Mesendoderm (in vitro differentiated cells): ENCODE data around the gene ZNF267. TPM values are rescaled to one million over a fixed set of nuclear protein-coding genes. Genes with fewer than 3 reads are reported as not detected.
"Not testable (repeated sequence)": the region's sequence is repeated elsewhere in the genome, so short reads cannot be mapped to it uniquely, and the experiment has no call there.

Source experiments
- DNase-seq: peaks from one replicate; pipeline ENCODE4 v3.0.0; 2013
- H2AK5ac ChIP-seq: 2 replicates; pipeline ENCODE4 v1.6.1; 2013; ENCODE audit warnings: low read length, inconsistent platforms
- H2BK120ac ChIP-seq: 2 replicates; pipeline ENCODE4 v1.6.1; 2013; ENCODE audit warnings: low read depth, mild to moderate bottlenecking, low read length, moderate library complexity, mixed read lengths
- H2BK15ac ChIP-seq: replicated peaks from 2 replicates; pipeline ENCODE4 v1.6.1; 2013; ENCODE audit warnings: low read depth, mild to moderate bottlenecking, moderate library complexity
- H2BK5ac ChIP-seq: 2 replicates; pipeline ENCODE4 v1.6.1; 2013; ENCODE audit warnings: low read length, inconsistent platforms
- H3K18ac ChIP-seq: 2 replicates; pipeline ENCODE4 v1.6.1; 2013; ENCODE audit warnings: mild to moderate bottlenecking, low read length, mixed read lengths
- H3K23ac ChIP-seq: one replicate; pipeline ENCODE4 v1.6.1; 2013; ENCODE audit warnings: low read length
- H3K27ac ChIP-seq: 2 replicates; pipeline ENCODE4 v1.5.1; 2013; ENCODE audit warnings: low read depth, mild to moderate bottlenecking, inconsistent platforms, low read length, moderate library complexity
- H3K27me3 ChIP-seq: 2 replicates; pipeline ENCODE4 v1.6.1; 2013; ENCODE audit warnings: low read length, control low read depth, mild to moderate bottlenecking, inconsistent platforms; ENCODE audit not compliant: insufficient read depth, poor library complexity
- H3K36me3 ChIP-seq: 2 replicates; pipeline ENCODE4 v1.6.1; 2013; ENCODE audit warnings: low read length, inconsistent platforms; ENCODE audit not compliant: control insufficient read depth, insufficient read depth
- H3K4ac ChIP-seq: one replicate; pipeline ENCODE4 v1.6.1; 2013; ENCODE audit warnings: low read depth, mild to moderate bottlenecking, low read length, moderate library complexity
- H3K4me1 ChIP-seq: 2 replicates; pipeline ENCODE4 v1.6.1; 2013; ENCODE audit warnings: low read depth, low read length, inconsistent platforms; ENCODE audit not compliant: control insufficient read depth
- H3K4me2 ChIP-seq: 2 replicates; pipeline ENCODE4 v1.6.1; 2013; ENCODE audit warnings: low read length
- H3K4me3 ChIP-seq: 2 replicates; pipeline ENCODE4 v1.5.1; 2013; ENCODE audit warnings: mild to moderate bottlenecking, low read length
- H3K56ac ChIP-seq: one replicate; pipeline ENCODE4 v1.6.1; 2013; ENCODE audit warnings: low read length
- H3K79me1 ChIP-seq: 2 replicates; pipeline ENCODE4 v1.6.1; 2013; ENCODE audit warnings: low read length, inconsistent platforms
- H3K79me2 ChIP-seq: 2 replicates; pipeline ENCODE4 v1.6.1; 2013; ENCODE audit warnings: mild to moderate bottlenecking, low read length; ENCODE audit not compliant: control insufficient read depth, insufficient read depth
- H3K9ac ChIP-seq: 2 replicates; pipeline ENCODE4 v1.6.1; 2013; ENCODE audit warnings: low read length, inconsistent platforms
- H4K5ac ChIP-seq: one replicate; pipeline ENCODE4 v1.6.1; 2013; ENCODE audit warnings: low read length
- H4K8ac ChIP-seq: one replicate; pipeline ENCODE4 v1.6.1; 2013; ENCODE audit warnings: low read depth, mild to moderate bottlenecking, control low read depth, low read length, moderate library complexity
- WGBS: extraction: QIAGEN DNeasy Blood & Tissue Kit; methylation state at CpG from one replicate; pipeline ENCODE4 v1.1.7; 2013; ENCODE audit warnings: low lambda C conversion rate, missing lambda C conversion rate; ENCODE audit not compliant: insufficient coverage; ENCODE audit errors: extremely low coverage; 5-methylcytosine and 5-hydroxymethylcytosine counted together
- small RNA-seq: library from polyadenylated mRNA; stranded (forward); fragments of <200 nt; extraction: miRNeasy Mini kit (QIAGEN cat#:217004); gene quantifications from one replicate; pipeline ENCODE3, GENCODE V24; 2013; ENCODE audit not compliant: insufficient read depth

Gene ZNF267

GRCh38 chr16:31952206-31952605 lies 78.6 kb downstream of the ZNF267 start:
- H3K27me3 ChIP-seq, H3K79me1 ChIP-seq, DNase-seq, H3K27ac ChIP-seq, H2BK15ac ChIP-seq, H3K4ac ChIP-seq, H3K79me2 ChIP-seq, H3K18ac ChIP-seq, H3K4me3 ChIP-seq, H2AK5ac ChIP-seq, H3K9ac ChIP-seq, H4K5ac ChIP-seq, H3K4me2 ChIP-seq, H3K36me3 ChIP-seq, H3K23ac ChIP-seq, H3K4me1 ChIP-seq, H3K56ac ChIP-seq, H2BK5ac ChIP-seq, H2BK120ac ChIP-seq, H4K8ac ChIP-seq: not testable (repeated sequence)
- no CpG with 5 or more reads among the region's 3 CpGs for WGBS

GRCh38 chr16:31956221-31956620 lies 82.6 kb downstream of the ZNF267 start:
- H2BK5ac ChIP-seq, H3K4me1 ChIP-seq, H3K18ac ChIP-seq, H3K36me3 ChIP-seq, H3K4me2 ChIP-seq, H3K56ac ChIP-seq, H4K5ac ChIP-seq, H3K9ac ChIP-seq, H3K79me1 ChIP-seq, H2AK5ac ChIP-seq, H3K4ac ChIP-seq, H3K4me3 ChIP-seq, H2BK15ac ChIP-seq, H3K23ac ChIP-seq, H3K79me2 ChIP-seq, H3K27me3 ChIP-seq, H2BK120ac ChIP-seq, DNase-seq, H3K27ac ChIP-seq, H4K8ac ChIP-seq: not testable (repeated sequence)
- WGBS, result no CpG with 5 or more reads among the region's 8 CpGs

- not testable (repeated sequence) for H3K27me3 ChIP-seq, H2BK5ac ChIP-seq, H3K4me1 ChIP-seq, H3K79me1 ChIP-seq, H2AK5ac ChIP-seq, H3K27ac ChIP-seq, H3K36me3 ChIP-seq, H3K9ac ChIP-seq, H4K8ac ChIP-seq, H2BK120ac ChIP-seq, DNase-seq, H3K18ac ChIP-seq, H4K5ac ChIP-seq, H3K4me2 ChIP-seq, H3K79me2 ChIP-seq, H3K4me3 ChIP-seq, H3K23ac ChIP-seq, H3K56ac ChIP-seq, H3K4ac ChIP-seq, H2BK15ac ChIP-seq
- no CpG with 5 or more reads among the region's 22 CpGs for WGBS
These were observed 86.7 kb downstream of the ZNF267 start for GRCh38 chr16:31960186-31960910.

Small RNA genes lying within 50 kb of the gene (small RNA-seq; reads per million reads assigned to genes)
- gene AC034105.2, result not detected
- gene AC034105.4, result not detected
